Measurements from ENCODE around the gene AFDN.

The AFDN gene

GRCh38 chr6:168015009-168015408, 188.3 kb downstream of the AFDN start:
- peaks cover 9% of the 10 kb centered on the region; the same call in 1 of the 2 replicates for H3K4me1 ChIP-seq (ENCODE audit: insufficient read depth, low read length)
- H3K36me3 ChIP-seq (ENCODE audit: insufficient read depth, low read length) = no peaks in the 10 kb centered on the region
- peaks cover 8% of the 10 kb centered on the region; the same call in 1 of the 2 replicates for H3K9me3 ChIP-seq (ENCODE audit: control insufficient read depth, insufficient read depth, low read length)
- no peak overlapping the region for H3K9ac ChIP-seq (ENCODE audit: low read depth, low read length)

GRCh38 chr6:168015482-168016175, 188.9 kb downstream of the AFDN start:
- H3K36me3 ChIP-seq (ENCODE audit: insufficient read depth, low read length) = no peaks in the 10 kb centered on the region
- no peak overlapping the region for H3K9ac ChIP-seq (ENCODE audit: low read depth, low read length)
- H3K4me1 ChIP-seq (ENCODE audit: insufficient read depth, low read length) = peaks cover 9% of the 10 kb centered on the region; the same call in 1 of the 2 replicates
- H3K9me3 ChIP-seq (ENCODE audit: control insufficient read depth, insufficient read depth, low read length) = peaks cover 6% of the 10 kb centered on the region; the same call in 1 of the 2 replicates

- Histone ChIP-seq H3K9me3 (ENCODE audit: control insufficient read depth, insufficient read depth, low read length) (peaks cover 5% of the 10 kb centered on the region; the same call in 1 of the 2 replicates), H3K4me1 (ENCODE audit: insufficient read depth, low read length) (peaks cover 9% of the 10 kb centered on the region; the same call in 1 of the 2 replicates), H3K9ac (ENCODE audit: low read depth, low read length) (no peak overlapping the region), H3K36me3 (ENCODE audit: insufficient read depth, low read length) (no peaks in the 10 kb centered on the region)
These were observed 189.5 kb downstream of the AFDN start for GRCh38 chr6:168016176-168016620.

GRCh38 chr6:168016721-168017525, 190.2 kb downstream of the AFDN start:
- no peaks in the 10 kb centered on the region for H3K36me3 ChIP-seq (ENCODE audit: insufficient read depth, low read length)
- H3K9me3 ChIP-seq (ENCODE audit: control insufficient read depth, insufficient read depth, low read length) = no peaks in the 10 kb centered on the region; the same call in 1 of the 2 replicates
- peaks cover 9% of the 10 kb centered on the region; the same call in 1 of the 2 replicates for H3K4me1 ChIP-seq (ENCODE audit: insufficient read depth, low read length)
- H3K9ac ChIP-seq (ENCODE audit: low read depth, low read length) = no peak overlapping the region

DNA sequence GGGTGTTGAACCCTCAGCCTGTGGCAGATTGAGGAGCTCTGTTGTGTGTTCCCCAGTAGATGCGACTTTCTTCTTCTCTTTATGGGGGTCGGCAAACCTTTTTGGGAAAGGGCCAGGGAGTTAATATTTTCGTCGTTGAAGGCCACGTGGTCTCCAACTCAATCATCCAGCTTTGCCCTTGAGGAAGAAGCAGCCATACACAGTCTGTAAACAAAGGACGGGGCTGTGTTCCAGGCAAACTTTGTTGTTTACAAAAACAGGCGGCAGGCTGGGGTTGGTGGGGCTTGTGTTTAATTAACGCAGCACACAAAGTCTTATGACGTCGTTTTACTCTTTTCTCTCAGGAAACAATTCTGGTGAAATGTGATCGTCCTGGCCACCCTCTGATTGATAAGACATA, 190.9 kb downstream of the AFDN start:
- no peak overlapping the region for H3K9ac ChIP-seq (ENCODE audit: low read depth, low read length)
- no peaks in the 10 kb centered on the region for H3K9me3 ChIP-seq (ENCODE audit: control insufficient read depth, insufficient read depth, low read length)
- H3K4me1 ChIP-seq (ENCODE audit: insufficient read depth, low read length) = peaks cover 9% of the 10 kb centered on the region; the same call in 1 of the 2 replicates
- H3K36me3 ChIP-seq (ENCODE audit: insufficient read depth, low read length) = no peaks in the 10 kb centered on the region

DNA sequence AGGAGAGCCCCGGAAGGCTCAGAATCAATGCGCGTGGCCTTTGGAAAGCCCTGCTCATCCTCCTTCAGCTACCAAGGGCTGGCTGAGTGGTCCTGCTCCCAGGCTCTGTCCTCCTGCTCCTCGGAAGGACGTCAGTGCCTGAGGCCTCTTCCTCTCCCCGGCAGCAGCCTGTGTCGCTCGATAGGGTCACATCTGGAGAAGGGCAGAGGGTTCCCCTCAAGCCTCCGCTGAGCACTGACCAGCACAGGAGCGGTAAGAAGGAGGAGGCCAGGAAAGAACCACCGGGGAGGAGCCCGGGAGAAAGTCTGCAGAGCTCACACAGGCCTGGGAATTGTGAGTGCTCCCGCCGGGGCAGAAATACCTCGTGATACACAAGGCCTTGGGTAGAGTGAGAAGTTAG, 192.0 kb downstream of the AFDN start:
- peaks cover 9% of the 10 kb centered on the region; the same call in 1 of the 2 replicates for H3K4me1 ChIP-seq (ENCODE audit: insufficient read depth, low read length)
- no peaks in the 10 kb centered on the region for H3K9me3 ChIP-seq (ENCODE audit: control insufficient read depth, insufficient read depth, low read length)
- no peak overlapping the region for H3K9ac ChIP-seq (ENCODE audit: low read depth, low read length)
- H3K36me3 ChIP-seq (ENCODE audit: insufficient read depth, low read length) = no peaks in the 10 kb centered on the region

DNA sequence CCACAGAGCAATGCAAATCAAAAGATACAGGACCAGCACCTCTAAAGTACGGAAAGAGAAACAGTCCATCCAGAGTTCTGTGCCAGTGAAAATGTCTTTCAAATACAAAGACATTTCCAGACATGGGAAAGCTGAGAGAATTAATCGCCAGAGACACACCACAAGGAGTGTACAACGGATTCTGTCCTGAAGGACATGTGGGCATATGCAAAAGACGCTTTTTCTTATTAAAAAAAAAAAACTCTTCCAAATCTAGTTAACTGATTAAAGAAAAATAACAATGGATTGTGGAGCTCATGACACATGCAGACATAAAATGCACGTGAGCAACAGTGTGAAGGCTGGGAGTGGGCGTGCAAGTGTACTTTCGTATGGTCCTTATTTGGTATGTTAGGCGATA, 193.5 kb downstream of the AFDN start:
- Histone ChIP-seq H3K36me3 (ENCODE audit: insufficient read depth, low read length) (no peaks in the 10 kb centered on the region), H3K9ac (ENCODE audit: low read depth, low read length) (no peak overlapping the region), H3K4me1 (ENCODE audit: insufficient read depth, low read length) (peaks cover 9% of the 10 kb centered on the region; the same call in 1 of the 2 replicates), H3K9me3 (ENCODE audit: control insufficient read depth, insufficient read depth, low read length) (no peaks in the 10 kb centered on the region)

- Histone ChIP-seq H3K36me3 (ENCODE audit: insufficient read depth, low read length) (no peaks in the 10 kb centered on the region), H3K4me1 (ENCODE audit: insufficient read depth, low read length) (peaks cover 6% of the 10 kb centered on the region; the same call in 1 of the 2 replicates), H3K9me3 (ENCODE audit: control insufficient read depth, insufficient read depth, low read length) (no peaks in the 10 kb centered on the region), H3K9ac (ENCODE audit: low read depth, low read length) (no peak overlapping the region)
These were observed 194.9 kb downstream of the AFDN start for GRCh38 chr6:168021581-168021980.
